ENCODE data around the gene VWA8.

VWA8 gene

GRCh38 chr13:41802684-41803444 lies 158.0 kb downstream of the VWA8 start:
- Histone ChIP-seq H4K20me1 (no peaks in the 10 kb centered on the region), H3K4me3 (no peak overlapping the region), H3K9ac (no peak overlapping the region), H3K9me3 (replicated peaks in 1 of 11) (peaks cover 21 to 38% (median 27%) of the 10 kb centered on the region in 11 experiments), H3K36me3 (peaks cover 26 to 62% (median 35%) of the 10 kb centered on the region in 11 experiments), H3K4me2 (no peak overlapping the region), H3K27me3 (no peaks in the 10 kb centered on the region), H3K27ac (no peak overlapping the region), H3K4me1 (no peaks in the 10 kb centered on the region)
- TF ChIP-seq Cebpa-rat (IDR thresholded peaks at IDR 0.05): no peak

- Histone ChIP-seq H3K27ac (no peak overlapping the region), H3K4me2 (no peak overlapping the region), H3K4me1 (no peaks in the 10 kb centered on the region), H3K4me3 (no peak overlapping the region), H3K36me3 (peaks cover 22 to 55% (median 35%) of the 10 kb centered on the region in 11 experiments), H3K27me3 (no peaks in the 10 kb centered on the region), H4K20me1 (no peaks in the 10 kb centered on the region), H3K9ac (no peak overlapping the region), H3K9me3 (replicated peaks in 1 of 11) (peaks cover 21 to 38% (median 27%) of the 10 kb centered on the region in 11 experiments)
- TF ChIP-seq Cebpa-rat (IDR thresholded peaks at IDR 0.05): no peak
Measured at GRCh38 chr13:41802043-41802683, 158.7 kb downstream of the VWA8 start.

GRCh38 chr13:41791056-41791455 lies 169.9 kb downstream of the VWA8 start:
- Histone ChIP-seq H3K36me3 (peaks cover 0 to 13% (median 0%) of the 10 kb centered on the region in 11 experiments; a peak in 3 of 22 replicates), H3K27me3 (no peaks in the 10 kb centered on the region), H3K4me3 (no peak overlapping the region), H3K9ac (no peak overlapping the region), H3K27ac (no peak overlapping the region), H3K4me1 (peaks cover 0 to 8% (median 4%) of the 10 kb centered on the region in 10 experiments; a peak in 11 of 20 replicates), H4K20me1 (no peaks in the 10 kb centered on the region), H3K4me2 (no peak overlapping the region), H3K9me3 (replicated peaks in 1 of 11) (no peaks in the 10 kb centered on the region)
- TF ChIP-seq Cebpa-rat (IDR thresholded peaks at IDR 0.05): no peak

- Histone ChIP-seq H3K36me3 (0 out of 22 replicates have a peak, but pooled peaks cover 0 to 3% (median 0%) of the 10 kb centered on the region in 11 experiments), H3K4me1 (peaks cover 0 to 14% (median 5%) of the 10 kb centered on the region in 10 experiments; a peak in 11 of 20 replicates), H3K9me3 (replicated peaks in 1 of 11) (no peaks in the 10 kb centered on the region), H4K20me1 (no peaks in the 10 kb centered on the region), H3K4me2 (peak overlapping the region in 5 of 11 experiments; percentile 2 to 21 (median 5); a peak in 4 of 22 replicates), H3K4me3 (no peak overlapping the region), H3K27me3 (no peaks in the 10 kb centered on the region), H3K27ac (no peak overlapping the region), H3K9ac (no peak overlapping the region)
- no peak for TF ChIP-seq Cebpa-rat (IDR thresholded peaks at IDR 0.05)
Measured at GRCh38 chr13:41788552-41788951, 172.4 kb downstream of the VWA8 start.

- no peaks in the 10 kb centered on the region for H3K9me3 ChIP-seq (replicated peaks in 1 of 11)
- H3K4me1 ChIP-seq: peaks cover 0 to 17% (median 5%) of the 10 kb centered on the region in 10 experiments; a peak in 11 of 20 replicates
- no peak overlapping the region for H3K27ac ChIP-seq
- H3K9ac ChIP-seq: no peak overlapping the region
- H4K20me1 ChIP-seq: no peaks in the 10 kb centered on the region
- H3K27me3 ChIP-seq: no peaks in the 10 kb centered on the region
- no peak overlapping the region for H3K4me3 ChIP-seq
- no peak for TF ChIP-seq Cebpa-rat (IDR thresholded peaks at IDR 0.05)
- H3K4me2 ChIP-seq: peak overlapping the region in 2 of 11 experiments; percentile 8 to 19; a peak in 4 of 22 replicates
- no peaks in the 10 kb centered on the region for H3K36me3 ChIP-seq
Measured at GRCh38 chr13:41785402-41786172, 175.3 kb downstream of the VWA8 start.

GRCh38 chr13:41782086-41782485 lies 178.8 kb downstream of the VWA8 start:
- Histone ChIP-seq H3K4me1 (peaks cover 0 to 17% (median 0%) of the 10 kb centered on the region in 10 experiments; a peak in 4 of 20 replicates), H4K20me1 (no peaks in the 10 kb centered on the region), H3K36me3 (no peaks in the 10 kb centered on the region), H3K27ac (no peak overlapping the region), H3K9ac (no peak overlapping the region), H3K4me3 (no peak overlapping the region), H3K4me2 (no peak overlapping the region), H3K9me3 (replicated peaks in 1 of 11) (no peaks in the 10 kb centered on the region), H3K27me3 (no peaks in the 10 kb centered on the region)
- no peak for TF ChIP-seq Cebpa-rat (IDR thresholded peaks at IDR 0.05)

- peaks cover 0 to 13% (median 0%) of the 10 kb centered on the region in 10 experiments; a peak in 6 of 20 replicates for H3K4me1 ChIP-seq
- no peaks in the 10 kb centered on the region for H3K27me3 ChIP-seq
- no peak overlapping the region for H3K9ac ChIP-seq
- H3K4me3 ChIP-seq: no peak overlapping the region
- no peak overlapping the region for H3K27ac ChIP-seq
- 0 out of 22 replicates have a peak overlapping the region, but pooled peaks of 1 of the 11 experiments have one; percentile 12 for H3K4me2 ChIP-seq
- H3K36me3 ChIP-seq: peaks cover 0 to 7% (median 0%) of the 10 kb centered on the region in 11 experiments; a peak in 1 of 22 replicates
- TF ChIP-seq Cebpa-rat (IDR thresholded peaks at IDR 0.05): no peak
- H4K20me1 ChIP-seq: no peaks in the 10 kb centered on the region
- no peaks in the 10 kb centered on the region for H3K9me3 ChIP-seq (replicated peaks in 1 of 11)
Measured at GRCh38 chr13:41780715-41781706, 179.9 kb downstream of the VWA8 start.

GRCh38 chr13:41775251-41775650 lies 185.7 kb downstream of the VWA8 start:
- no peaks in the 10 kb centered on the region for H3K9me3 ChIP-seq (replicated peaks in 1 of 11)
- H3K4me2 ChIP-seq: 0 out of 22 replicates have a peak overlapping the region, but pooled peaks of 1 of the 11 experiments have one; percentile 15
- peaks cover 0 to 7% (median 0%) of the 10 kb centered on the region in 10 experiments; a peak in 3 of 20 replicates for H3K4me1 ChIP-seq
- H3K36me3 ChIP-seq: peaks cover 0 to 12% (median 0%) of the 10 kb centered on the region in 11 experiments; a peak in 3 of 22 replicates
- H3K4me3 ChIP-seq: no peak overlapping the region
- H3K27me3 ChIP-seq: no peaks in the 10 kb centered on the region
- TF ChIP-seq Cebpa-rat (IDR thresholded peaks at IDR 0.05): no peak
- no peak overlapping the region for H3K9ac ChIP-seq
- H3K27ac ChIP-seq: no peak overlapping the region
- no peaks in the 10 kb centered on the region for H4K20me1 ChIP-seq
